ENCODE data around the gene ANKRD65.
"Not testable (repeated sequence)": the region's sequence is repeated elsewhere in the genome, so short reads cannot be mapped to it uniquely, and the experiment has no call there.

DNA sequence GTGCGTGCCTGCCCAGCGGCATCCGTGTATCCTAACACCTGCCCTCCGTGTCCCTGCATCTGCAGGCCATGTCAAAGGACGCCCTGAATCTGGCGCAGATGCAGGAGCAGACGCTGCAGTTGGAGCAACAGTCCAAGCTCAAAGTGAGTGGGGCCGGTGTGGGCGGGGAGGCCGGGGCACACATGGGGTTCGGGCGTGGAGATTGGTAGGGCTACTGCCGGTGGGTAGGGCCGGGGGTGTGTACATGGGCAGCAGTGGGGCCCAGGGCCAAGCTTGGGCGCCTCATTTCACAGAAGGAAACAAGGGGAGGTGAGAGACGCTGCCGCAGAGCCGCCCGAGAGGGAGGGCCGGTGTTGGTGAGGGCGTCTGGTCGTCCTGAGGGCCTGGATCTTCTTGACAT, 29.5 kb upstream of the ANKRD65 start:
- TF ChIP-seq POLR2A (IDR thresholded peaks at IDR 0.05): not testable (repeated sequence)
- TF ChIP-seq, protein P1, sequence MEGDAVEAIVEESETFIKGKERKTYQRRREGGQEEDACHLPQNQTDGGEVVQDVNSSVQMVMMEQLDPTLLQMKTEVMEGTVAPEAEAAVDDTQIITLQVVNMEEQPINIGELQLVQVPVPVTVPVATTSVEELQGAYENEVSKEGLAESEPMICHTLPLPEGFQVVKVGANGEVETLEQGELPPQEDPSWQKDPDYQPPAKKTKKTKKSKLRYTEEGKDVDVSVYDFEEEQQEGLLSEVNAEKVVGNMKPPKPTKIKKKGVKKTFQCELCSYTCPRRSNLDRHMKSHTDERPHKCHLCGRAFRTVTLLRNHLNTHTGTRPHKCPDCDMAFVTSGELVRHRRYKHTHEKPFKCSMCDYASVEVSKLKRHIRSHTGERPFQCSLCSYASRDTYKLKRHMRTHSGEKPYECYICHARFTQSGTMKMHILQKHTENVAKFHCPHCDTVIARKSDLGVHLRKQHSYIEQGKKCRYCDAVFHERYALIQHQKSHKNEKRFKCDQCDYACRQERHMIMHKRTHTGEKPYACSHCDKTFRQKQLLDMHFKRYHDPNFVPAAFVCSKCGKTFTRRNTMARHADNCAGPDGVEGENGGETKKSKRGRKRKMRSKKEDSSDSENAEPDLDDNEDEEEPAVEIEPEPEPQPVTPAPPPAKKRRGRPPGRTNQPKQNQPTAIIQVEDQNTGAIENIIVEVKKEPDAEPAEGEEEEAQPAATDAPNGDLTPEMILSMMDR (IDR thresholded peaks at IDR 0.05): not testable (repeated sequence)
